ENCODE measurements around the gene CLCA4.

CLCA4 gene

GRCh38 chr1:86515597-86515996 is 31.3 kb upstream of the CLCA4 start:
- Histone ChIP-seq H2AFZ (ENCODE audit: insufficient read depth, low read length, poor library complexity) (no peak overlapping the region), H3K23ac (ENCODE audit: low read length) (no peak overlapping the region), H3K4me2 (ENCODE audit: low read length) (no peak overlapping the region), H3K36me3 (ENCODE audit: control insufficient read depth in 1 of 2, insufficient read depth in 2 of 2, low read length in 2 of 2) (no peaks in the 10 kb centered on the region), H3K79me2 (ENCODE audit: control insufficient read depth, insufficient read depth, low read length, poor library complexity) (no peaks in the 10 kb centered on the region), H3K79me1 (ENCODE audit: low read length) (no peaks in the 10 kb centered on the region), H2AK5ac (ENCODE audit: low read length) (no peak overlapping the region), H3K4me1 (ENCODE audit: control insufficient read depth in 1 of 2, insufficient read depth in 2 of 2, low read length in 2 of 2) (peaks cover 2% of the 10 kb centered on the region in 2 experiments), H4K91ac (ENCODE audit: low read depth, low read length) (no peak overlapping the region), H4K8ac (ENCODE audit: low read depth, low read length) (no peak overlapping the region), H2BK5ac (ENCODE audit: low read depth, low read length, poor library complexity) (no peak overlapping the region), H2BK120ac (ENCODE audit: insufficient read depth, low read length, poor library complexity) (no peak overlapping the region), H4K12ac (ENCODE audit: low read depth, low read length) (no peak overlapping the region), H3K4me3 (ENCODE audit: low read depth, low read length) (no peak overlapping the region), H3K14ac (ENCODE audit: low read length) (no peak overlapping the region), H3K27ac (ENCODE audit: low read depth, low read length) (no peak overlapping the region), H3K9ac (ENCODE audit: low read length) (no peak overlapping the region), H3K27me3 (ENCODE audit: insufficient read depth, low read length) (no peaks in the 10 kb centered on the region), H3K4ac (ENCODE audit: low read depth, low read length) (no peak overlapping the region), H3K18ac (ENCODE audit: low read length) (no peak overlapping the region), H2BK12ac (ENCODE audit: low read length) (no peak overlapping the region), H3K9me3 (ENCODE audit: insufficient read depth, low read depth, low read length) (no peaks in the 10 kb centered on the region)
- WGBS (ENCODE audit: extremely low coverage, insufficient coverage, insufficient read length): no CpG with 5 or more reads among the region's 2 CpGs
- peak in 1 of 2 donors; percentile 58 for DNase-seq

DNA sequence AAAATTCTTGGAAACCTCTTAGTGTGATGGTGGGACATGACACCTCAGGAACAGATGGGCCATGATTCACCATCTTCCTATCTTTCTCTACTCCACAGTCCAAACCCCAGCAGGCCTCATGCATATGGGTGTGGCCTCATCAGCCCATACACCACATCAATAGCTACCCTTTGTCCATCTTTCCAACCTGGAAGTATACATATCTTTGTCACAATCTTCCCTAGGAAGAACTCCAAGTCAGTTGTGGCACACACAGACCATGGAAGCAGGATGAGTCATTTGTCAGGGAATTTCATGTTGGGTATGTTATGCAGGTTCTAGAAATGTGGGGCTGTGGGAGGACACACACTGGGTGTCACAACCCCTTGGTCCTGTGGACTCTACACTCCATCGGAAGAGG is 30.5 kb upstream of the CLCA4 start:
- WGBS (ENCODE audit: extremely low coverage, insufficient coverage, insufficient read length): no CpG with 5 or more reads among the region's 1 CpG

GRCh38 chr1:86517336-86517735 is 29.5 kb upstream of the CLCA4 start:
- H2AK5ac ChIP-seq (ENCODE audit: low read length): no peak overlapping the region
- H2BK120ac ChIP-seq (ENCODE audit: insufficient read depth, low read length, poor library complexity): no peak overlapping the region
- H3K9ac ChIP-seq (ENCODE audit: low read length): no peak overlapping the region
- peak; percentile 83 to 96 for DNase-seq
- H3K14ac ChIP-seq (ENCODE audit: low read length): no peak overlapping the region
- H3K79me1 ChIP-seq (ENCODE audit: low read length): no peaks in the 10 kb centered on the region
- H3K4ac ChIP-seq (ENCODE audit: low read depth, low read length): no peak overlapping the region
- H2BK5ac ChIP-seq (ENCODE audit: low read depth, low read length, poor library complexity): no peak overlapping the region
- H2AFZ ChIP-seq (ENCODE audit: insufficient read depth, low read length, poor library complexity): no peak overlapping the region
- no peak overlapping the region for H4K12ac ChIP-seq (ENCODE audit: low read depth, low read length)
- no peak overlapping the region for H3K18ac ChIP-seq (ENCODE audit: low read length)
- H3K36me3 ChIP-seq (ENCODE audit: control insufficient read depth in 1 of 2, insufficient read depth in 2 of 2, low read length in 2 of 2): no peaks in the 10 kb centered on the region
- H4K91ac ChIP-seq (ENCODE audit: low read depth, low read length): no peak overlapping the region
- no peak overlapping the region for H3K23ac ChIP-seq (ENCODE audit: low read length)
- no peak overlapping the region for H3K4me2 ChIP-seq (ENCODE audit: low read length)
- H3K4me3 ChIP-seq (ENCODE audit: low read depth, low read length): no peak overlapping the region
- no peak overlapping the region for H3K27ac ChIP-seq (ENCODE audit: low read depth, low read length)
- no peaks in the 10 kb centered on the region for H3K27me3 ChIP-seq (ENCODE audit: insufficient read depth, low read length)
- H3K9me3 ChIP-seq (ENCODE audit: insufficient read depth, low read depth, low read length): no peaks in the 10 kb centered on the region
- peak overlapping the region; percentile 15 for H2BK12ac ChIP-seq (ENCODE audit: low read length)
- H3K4me1 ChIP-seq (ENCODE audit: control insufficient read depth in 1 of 2, insufficient read depth in 2 of 2, low read length in 2 of 2): peaks cover 2% of the 10 kb centered on the region in 2 experiments
- WGBS (ENCODE audit: extremely low coverage, insufficient coverage, insufficient read length): no CpG with 5 or more reads among the region's 1 CpG
- H3K79me2 ChIP-seq (ENCODE audit: control insufficient read depth, insufficient read depth, low read length, poor library complexity): no peaks in the 10 kb centered on the region
- no peak overlapping the region for H4K8ac ChIP-seq (ENCODE audit: low read depth, low read length)

More for the DNA sequence above, 30.5 kb upstream of the CLCA4 start:
- no peak overlapping the region for H4K8ac ChIP-seq (ENCODE audit: low read depth, low read length)
- DNase-seq: peak; percentile 40 to 73
- no peak overlapping the region for H2BK120ac ChIP-seq (ENCODE audit: insufficient read depth, low read length, poor library complexity)
- H3K18ac ChIP-seq (ENCODE audit: low read length): no peak overlapping the region
- H4K91ac ChIP-seq (ENCODE audit: low read depth, low read length): no peak overlapping the region
- no peak overlapping the region for H3K9ac ChIP-seq (ENCODE audit: low read length)
- no peak overlapping the region for H3K4me3 ChIP-seq (ENCODE audit: low read depth, low read length)
- H4K12ac ChIP-seq (ENCODE audit: low read depth, low read length): no peak overlapping the region
- no peak overlapping the region for H2AFZ ChIP-seq (ENCODE audit: insufficient read depth, low read length, poor library complexity)
- no peak overlapping the region for H2AK5ac ChIP-seq (ENCODE audit: low read length)
- no peaks in the 10 kb centered on the region for H3K9me3 ChIP-seq (ENCODE audit: insufficient read depth, low read depth, low read length)
- H3K14ac ChIP-seq (ENCODE audit: low read length): no peak overlapping the region
- H3K27me3 ChIP-seq (ENCODE audit: insufficient read depth, low read length): no peaks in the 10 kb centered on the region
- no peaks in the 10 kb centered on the region for H3K79me2 ChIP-seq (ENCODE audit: control insufficient read depth, insufficient read depth, low read length, poor library complexity)
- peaks cover 2% of the 10 kb centered on the region in 2 experiments for H3K4me1 ChIP-seq (ENCODE audit: control insufficient read depth in 1 of 2, insufficient read depth in 2 of 2, low read length in 2 of 2)
- no peak overlapping the region for H2BK5ac ChIP-seq (ENCODE audit: low read depth, low read length, poor library complexity)
- no peak overlapping the region for H3K4ac ChIP-seq (ENCODE audit: low read depth, low read length)
- H3K23ac ChIP-seq (ENCODE audit: low read length): no peak overlapping the region
- no peak overlapping the region for H3K27ac ChIP-seq (ENCODE audit: low read depth, low read length)
- no peak overlapping the region for H2BK12ac ChIP-seq (ENCODE audit: low read length)
- no peak overlapping the region for H3K4me2 ChIP-seq (ENCODE audit: low read length)
- no peaks in the 10 kb centered on the region for H3K79me1 ChIP-seq (ENCODE audit: low read length)
- no peaks in the 10 kb centered on the region for H3K36me3 ChIP-seq (ENCODE audit: control insufficient read depth in 1 of 2, insufficient read depth in 2 of 2, low read length in 2 of 2)

DNA sequence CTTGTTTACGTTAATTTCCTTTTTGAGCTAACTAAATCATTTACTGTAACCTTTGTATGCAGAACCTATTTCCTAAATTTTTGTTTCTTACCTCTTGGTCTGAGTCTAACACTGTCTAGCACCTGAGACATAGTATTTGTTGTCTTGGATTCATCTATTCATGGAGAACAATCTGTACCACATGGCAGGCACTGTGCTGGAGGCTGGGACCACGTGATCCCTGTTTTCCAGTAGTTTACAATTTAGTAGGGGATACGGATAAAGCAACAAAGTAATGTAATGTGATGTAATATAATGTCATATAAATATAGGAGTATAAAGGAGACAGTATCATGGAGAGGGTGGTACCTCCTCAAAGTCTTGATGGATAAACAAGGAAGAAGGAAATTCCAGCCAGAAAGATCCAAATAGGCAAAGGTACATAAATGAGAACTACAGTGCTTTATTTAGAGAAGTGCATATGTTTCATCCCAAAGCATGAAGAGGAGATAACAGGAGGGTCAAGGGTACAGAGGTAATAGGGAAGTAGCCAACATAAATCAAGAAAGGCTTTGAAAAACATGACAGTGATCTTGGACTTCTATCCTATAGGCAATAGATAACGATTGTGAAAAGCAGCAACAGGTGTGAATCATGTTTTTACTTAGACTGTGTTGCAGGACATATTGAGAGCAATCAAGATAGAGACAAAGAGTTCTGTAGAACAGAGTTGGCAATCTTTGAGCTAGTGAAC is 25.9 kb upstream of the CLCA4 start:
- H3K79me1 ChIP-seq (ENCODE audit: low read length): no peaks in the 10 kb centered on the region
- H3K27me3 ChIP-seq (ENCODE audit: insufficient read depth, low read length): no peaks in the 10 kb centered on the region
- H3K9ac ChIP-seq (ENCODE audit: low read length): no peak overlapping the region
- H4K91ac ChIP-seq (ENCODE audit: low read depth, low read length): no peak overlapping the region
- WGBS (ENCODE audit: extremely low coverage, insufficient coverage, insufficient read length): no CpG with 5 or more reads among the region's 4 CpGs
- H2BK12ac ChIP-seq (ENCODE audit: low read length): no peak overlapping the region
- H2AK5ac ChIP-seq (ENCODE audit: low read length): no peak overlapping the region
- no peaks in the 10 kb centered on the region for H3K36me3 ChIP-seq (ENCODE audit: control insufficient read depth in 1 of 2, insufficient read depth in 2 of 2, low read length in 2 of 2)
- H3K4me3 ChIP-seq (ENCODE audit: low read depth, low read length): no peak overlapping the region
- H2AFZ ChIP-seq (ENCODE audit: insufficient read depth, low read length, poor library complexity): no peak overlapping the region
- H3K9me3 ChIP-seq (ENCODE audit: insufficient read depth, low read depth, low read length): peaks cover 6% of the 10 kb centered on the region
- H3K14ac ChIP-seq (ENCODE audit: low read length): no peak overlapping the region
- no peak overlapping the region for H2BK120ac ChIP-seq (ENCODE audit: insufficient read depth, low read length, poor library complexity)
- H2BK5ac ChIP-seq (ENCODE audit: low read depth, low read length, poor library complexity): no peak overlapping the region
- no peak overlapping the region for H3K18ac ChIP-seq (ENCODE audit: low read length)
- no peaks in the 10 kb centered on the region for H3K79me2 ChIP-seq (ENCODE audit: control insufficient read depth, insufficient read depth, low read length, poor library complexity)
- no peak for DNase-seq
- no peak overlapping the region for H4K12ac ChIP-seq (ENCODE audit: low read depth, low read length)
- no peak overlapping the region for H3K4ac ChIP-seq (ENCODE audit: low read depth, low read length)
- H4K8ac ChIP-seq (ENCODE audit: low read depth, low read length): no peak overlapping the region
- peaks cover 2% of the 10 kb centered on the region in 2 experiments for H3K4me1 ChIP-seq (ENCODE audit: control insufficient read depth in 1 of 2, insufficient read depth in 2 of 2, low read length in 2 of 2)
- H3K4me2 ChIP-seq (ENCODE audit: low read length): no peak overlapping the region
- H3K27ac ChIP-seq (ENCODE audit: low read depth, low read length): no peak overlapping the region
- H3K23ac ChIP-seq (ENCODE audit: low read length): no peak overlapping the region

Data from trophoblast cell (in vitro differentiated cells and primary cell).